H1 (cell line): ENCODE measurements around the gene OR51T1. TPM values are rescaled to one million over a fixed set of nuclear protein-coding genes. Genes with fewer than 3 reads are reported as not detected.

ENCODE experiments used
- CTCF ChIA-PET: fragments of 300-600 bp; sonication (Branson Sonifier 250); formaldehyde crosslinking; loops from one replicate; lab custom pipeline; 2021; ENCODE audit not compliant: partially characterized antibody; lab: Charles Lee
- POLR2A ChIA-PET: fragments of 300-600 bp; sonication (Branson Sonifier 250); formaldehyde crosslinking; loops from one replicate; lab custom pipeline; 2021; ENCODE audit warnings: inconsistent platforms; ENCODE audit not compliant: partially characterized antibody; lab: Charles Lee
- DNase-seq, 2 experiments: peaks; one replicate each; pipeline versions ENCODE4 v3.0.0 to v3.0.0-alpha.2; 2010 to 2022; ENCODE audit warnings: low spot score in 2 of 2, low read depth in 1 of 2, mixed read lengths in 1 of 2
- FAIRE-seq: peaks from 2 replicates; lab custom pipeline; 2011; peaks lifted over from hg19 to GRCh38; lab: Jason Lieb, UNC
- H2AFZ ChIP-seq: 2 replicates; pipeline ENCODE4 v1.8.1; 2012; ENCODE audit warnings: low read length, inconsistent platforms
- H2AK5ac ChIP-seq: 2 replicates; pipeline ENCODE4 v1.6.1; 2013; ENCODE audit warnings: low read depth, low read length
- H2BK120ac ChIP-seq: replicated peaks from 2 replicates; pipeline ENCODE3; 2013; ENCODE audit warnings: low read depth, low read length, inconsistent platforms
- H2BK12ac ChIP-seq: 2 replicates; pipeline ENCODE4 v1.6.1; 2013; ENCODE audit warnings: low read depth, low read length
- H2BK15ac ChIP-seq: 2 replicates; pipeline ENCODE4 v1.6.1; 2013; ENCODE audit warnings: low read length
- H2BK20ac ChIP-seq: 2 replicates; pipeline ENCODE4 v1.6.1; 2013; ENCODE audit warnings: low read length
- H2BK5ac ChIP-seq: 2 replicates; pipeline ENCODE4 v1.6.1; 2013; ENCODE audit warnings: low read depth, low read length
- H3K14ac ChIP-seq: 2 replicates; pipeline ENCODE4 v1.6.1; 2013; ENCODE audit warnings: inconsistent platforms; ENCODE audit not compliant: insufficient read length
- H3K18ac ChIP-seq: 2 replicates; pipeline ENCODE4 v1.6.1; 2013; ENCODE audit warnings: low read length; ENCODE audit errors: extremely low read depth
- H3K23ac ChIP-seq: 2 replicates; pipeline ENCODE4 v1.6.1; 2013; ENCODE audit warnings: inconsistent platforms; ENCODE audit not compliant: insufficient read length
- H3K23me2 ChIP-seq: 2 replicates; pipeline ENCODE4 v1.6.1; 2013; ENCODE audit warnings: low read depth, low read length
- H3K27ac ChIP-seq: 2 replicates; pipeline ENCODE4 v1.6.1; 2011; ENCODE audit warnings: low read depth, low read length, inconsistent platforms
- H3K27me3 ChIP-seq, 4 experiments: replicated peaks in 1 of 4; 1 replicate in 1 of 4; 2 replicates in 3 of 4; pipeline versions ENCODE4 v1.6.1 to v1.8.1; 2011 to 2013; ENCODE audit warnings: low read length in 3 of 4, mild to moderate bottlenecking in 3 of 4, inconsistent platforms in 2 of 4, mixed read lengths in 2 of 4, moderate library complexity in 1 of 4; ENCODE audit not compliant: control insufficient read depth in 3 of 4, insufficient read depth in 3 of 4; ENCODE audit errors: extremely low read depth in 1 of 4
- H3K36me3 ChIP-seq, 4 experiments: 2 replicates each; pipeline versions ENCODE4 v1.6.1 to v1.8.1; 2011 to 2013; ENCODE audit warnings: mild to moderate bottlenecking in 4 of 4, low read length in 3 of 4, moderate library complexity in 2 of 4, control low read depth in 1 of 4, inconsistent platforms in 1 of 4; ENCODE audit not compliant: insufficient read depth in 4 of 4, control insufficient read depth in 2 of 4
- H3K4ac ChIP-seq: replicated peaks from 2 replicates; pipeline ENCODE3; 2013; ENCODE audit warnings: low read length, low read depth, mixed read lengths, inconsistent platforms; ENCODE audit not compliant: insufficient read length
- H3K4me1 ChIP-seq, 4 experiments: replicated peaks in 1 of 4; 1 replicate in 1 of 4; 2 replicates in 3 of 4; pipeline versions ENCODE4 v1.6.1 to v1.8.1; 2011 to 2013; ENCODE audit warnings: low read length in 3 of 4, inconsistent platforms in 2 of 4, mixed read lengths in 1 of 4; ENCODE audit not compliant: insufficient read depth in 4 of 4, control insufficient read depth in 3 of 4
- H3K4me2 ChIP-seq, 2 experiments: 2 replicates each; pipeline versions ENCODE4 v1.6.1 to v1.8.1; 2011 to 2013; ENCODE audit warnings: low read depth in 2 of 2, low read length in 2 of 2, control low read depth in 1 of 2, inconsistent platforms in 1 of 2, mild to moderate bottlenecking in 1 of 2; ENCODE audit not compliant: insufficient read depth in 1 of 2
- H3K4me3 ChIP-seq, 4 experiments: fragments of 200-600, 300-600 bp in 1 of 4; sonication (generic), shearing (Covaris generic), sonication (Bioruptor Twin) in 1 of 4; 2 replicates each; pipeline versions ENCODE4 v1.5.1 to v1.8.1; 2011 to 2016; ENCODE audit warnings: low read length in 4 of 4, low read depth in 3 of 4, control low read depth in 2 of 4, inconsistent platforms in 2 of 4, mild to moderate bottlenecking in 2 of 4, mixed read lengths in 1 of 4, moderate library complexity in 1 of 4; ENCODE audit not compliant: insufficient read depth in 2 of 4; ENCODE audit errors: extremely low read depth in 1 of 4
- H3K56ac ChIP-seq: replicated peaks from 2 replicates; pipeline ENCODE3; 2013; ENCODE audit warnings: low read depth, mild to moderate bottlenecking, mixed read lengths, low read length, inconsistent platforms; ENCODE audit not compliant: insufficient read length
- H3K79me1 ChIP-seq: 2 replicates; pipeline ENCODE4 v1.6.1; 2013; ENCODE audit warnings: low read depth, low read length, control low read depth
- H3K79me2 ChIP-seq, 2 experiments: 2 replicates each; pipeline versions ENCODE4 v1.6.1 to v1.8.1; 2012 to 2013; ENCODE audit warnings: low read length in 2 of 2, mild to moderate bottlenecking in 2 of 2, inconsistent platforms in 1 of 2; ENCODE audit not compliant: insufficient read depth in 2 of 2, control insufficient read depth in 1 of 2
- H3K9ac ChIP-seq, 4 experiments: replicated peaks in 1 of 4; 1 replicate in 1 of 4; 2 replicates in 3 of 4; pipeline versions ENCODE4 v1.6.1 to v1.8.1; 2011 to 2013; ENCODE audit warnings: low read depth in 3 of 4, low read length in 3 of 4, control low read depth in 2 of 4, mild to moderate bottlenecking in 2 of 4, moderate library complexity in 2 of 4, inconsistent platforms in 1 of 4; ENCODE audit errors: extremely low read depth in 1 of 4
- H3K9me3 ChIP-seq, 2 experiments: 2 replicates each; pipeline versions ENCODE4 v1.6.1 to v1.8.1; 2012 to 2013; ENCODE audit warnings: mild to moderate bottlenecking in 2 of 2, moderate library complexity in 2 of 2, control low read depth in 1 of 2, inconsistent platforms in 1 of 2, low read depth in 1 of 2, low read length in 1 of 2, mixed read lengths in 1 of 2; ENCODE audit not compliant: insufficient read depth in 2 of 2
- H4K20me1 ChIP-seq, 2 experiments: replicated peaks in 1 of 2; 2 replicates each; pipeline versions ENCODE3 to v1.8.1; 2011 to 2013; ENCODE audit warnings: inconsistent platforms in 2 of 2, low read length in 2 of 2, mild to moderate bottlenecking in 1 of 2; ENCODE audit not compliant: insufficient read depth in 2 of 2, control insufficient read depth in 1 of 2
- H4K5ac ChIP-seq: 2 replicates; pipeline ENCODE4 v1.6.1; 2013; ENCODE audit warnings: low read length, low read depth, mixed read lengths, inconsistent platforms; ENCODE audit not compliant: insufficient read length
- H4K8ac ChIP-seq: 2 replicates; pipeline ENCODE4 v1.8.0; 2013; ENCODE audit warnings: mild to moderate bottlenecking, moderate library complexity, low read length, inconsistent platforms; ENCODE audit not compliant: insufficient read depth; ENCODE audit errors: extremely low read depth
- H4K91ac ChIP-seq: replicated peaks from 2 replicates; pipeline ENCODE3; 2013; ENCODE audit warnings: low read length, mixed read lengths, inconsistent platforms; ENCODE audit not compliant: insufficient read length
- CEBPB ChIP-seq: IDR thresholded peaks from 2 replicates; pipeline ENCODE4 v1.6.1; 2012; ENCODE audit warnings: low read depth, low read length
- FOSL1 ChIP-seq: IDR thresholded peaks from 2 replicates; pipeline ENCODE4 v1.6.1; 2011; ENCODE audit warnings: mild to moderate bottlenecking, low read depth, low read length, moderate library complexity; ENCODE audit not compliant: insufficient read depth
- SRF ChIP-seq: IDR thresholded peaks from 2 replicates; pipeline ENCODE4 v1.6.1; 2011; ENCODE audit warnings: mild to moderate bottlenecking, low read depth, low read length, moderate library complexity
- WGBS, 2 experiments: shearing (Covaris generic) in 1 of 2; methylation state at CpG; one replicate each; pipeline versions ENCODE4 v1.1.6 to v1.1.7; 2013 to 2015; ENCODE audit warnings: low lambda C conversion rate in 2 of 2, mixed read lengths in 2 of 2, inconsistent platforms in 1 of 2, low coverage in 1 of 2, missing lambda C conversion rate in 1 of 2; ENCODE audit not compliant: insufficient replicate concordance in 2 of 2, insufficient coverage in 1 of 2, insufficient read length in 1 of 2; ENCODE audit errors: extremely low coverage in 1 of 2, missing lambda C conversion rate in 1 of 2; 5-methylcytosine and 5-hydroxymethylcytosine counted together
- polyA plus RNA-seq, 7 experiments: library from polyadenylated mRNA; depleted of rRNA in 3 of 7; stranded (reverse) in 5 of 7; unstranded in 2 of 7; fragments of >200 nt in 5 of 7; fragments of 200-250 nt in 2 of 7; gene quantifications; 1 replicate in 5 of 7; 2 replicates in 1 of 7; 4 replicates in 1 of 7; pipeline versions ENCODE4 v1.2.1 to v1.2.3, GENCODE V29; 2011 to 2013; ENCODE audit warnings: missing spikeins in 2 of 7, mixed read lengths in 2 of 7
- total RNA-seq: library from RNA; stranded (reverse); fragmentation: NEBNext Ultra II Directional; extraction: Animal tissue kit (Norgen Biotek cat#: 25700); gene quantifications from 2 replicates; pipeline ENCODE4 v1.2.1, GENCODE V29; 2021

The OR51T1 gene
- total and polyA plus RNA-seq, 2 of the 8 experiments (the other 6 are each of a cell fraction or from before 2014, with no cell fraction given), result not detected

- no peak overlapping the region for H4K5ac ChIP-seq
- H3K18ac ChIP-seq, result no peak overlapping the region
- H3K36me3 ChIP-seq, result no peaks in the 10 kb centered on the region
- peak; percentile 80 for TF ChIP-seq SRF
- TF ChIP-seq CEBPB, result peak; percentile 72
- TF ChIP-seq FOSL1, result no peak
- no peak overlapping the region for H2AFZ ChIP-seq
- no peak overlapping the region for H4K8ac ChIP-seq
- CTCF ChIA-PET, result no interaction called here
- H3K4me3 ChIP-seq, result no peak overlapping the region
- H3K4me2 ChIP-seq, result no peak overlapping the region
- no peak overlapping the region for H2BK12ac ChIP-seq
- no peaks in the 10 kb centered on the region for H3K79me1 ChIP-seq
- WGBS, 2 experiments, result 91% methylated on average over 2 of the region's 2 CpGs; no CpG with 5 or more reads in 1 of the 2 experiments
- H3K9ac ChIP-seq, result no peak overlapping the region
- no peak overlapping the region for H4K91ac ChIP-seq
- H3K4ac ChIP-seq, result no peak overlapping the region
- POLR2A ChIA-PET, result no interaction called here
- H3K56ac ChIP-seq, result no peak overlapping the region
- H3K4me1 ChIP-seq, result no peaks in the 10 kb centered on the region
- no peaks in the 10 kb centered on the region for H3K9me3 ChIP-seq
- no peak overlapping the region for H3K23ac ChIP-seq
- H3K27me3 ChIP-seq, result no peaks in the 10 kb centered on the region
- H2AK5ac ChIP-seq, result no peak overlapping the region
- FAIRE-seq (no peak), DNase-seq (no peak)
- no peak overlapping the region for H3K27ac ChIP-seq
- no peak overlapping the region for H2BK120ac ChIP-seq
- H2BK15ac ChIP-seq, result no peak overlapping the region
- H2BK20ac ChIP-seq, result no peak overlapping the region
- no peak overlapping the region for H2BK5ac ChIP-seq
- H3K14ac ChIP-seq, result no peak overlapping the region
- H4K20me1 ChIP-seq, result no peaks in the 10 kb centered on the region
- no peaks in the 10 kb centered on the region for H3K79me2 ChIP-seq
- no peaks in the 10 kb centered on the region for H3K23me2 ChIP-seq
These were observed 8.6 kb downstream of the OR51T1 start for GRCh38 chr11:4890279-4890678.
